ENCODE results near the gene OSBPL8. TPM values are rescaled to one million over a fixed set of nuclear protein-coding genes. Genes with fewer than 3 reads are reported as not detected.
"Not testable (repeated sequence)": the region's sequence is repeated elsewhere in the genome, so short reads cannot be mapped to it uniquely, and the experiment has no call there.

The OSBPL8 gene
- total RNA-seq, 1 donor: 162 TPM

- not testable (repeated sequence) for H3K4me1 ChIP-seq (ENCODE audit: insufficient read depth, low read length); H3K27me3 ChIP-seq (ENCODE audit: insufficient read depth, low read length); H3K4me3 ChIP-seq (ENCODE audit: low read length); H3K9me3 ChIP-seq (ENCODE audit: low read depth, low read length)
Observed at GRCh38 chr12:76319595-76320319, 239.8 kb downstream of the OSBPL8 start.

- no peaks in the 10 kb centered on the region for H3K4me1 ChIP-seq (ENCODE audit: insufficient read depth, low read length)
- no peaks in the 10 kb centered on the region for H3K9me3 ChIP-seq (ENCODE audit: low read depth, low read length)
- no peaks in the 10 kb centered on the region for H3K27me3 ChIP-seq (ENCODE audit: insufficient read depth, low read length)
- no peak overlapping the region for H3K4me3 ChIP-seq (ENCODE audit: low read length)
Observed at GRCh38 chr12:76318773-76319594, 240.6 kb downstream of the OSBPL8 start.

- no peak overlapping the region for H3K4me3 ChIP-seq (ENCODE audit: low read length)
- no peaks in the 10 kb centered on the region for H3K4me1 ChIP-seq (ENCODE audit: insufficient read depth, low read length)
- no peaks in the 10 kb centered on the region for H3K9me3 ChIP-seq (ENCODE audit: low read depth, low read length)
- H3K27me3 ChIP-seq (ENCODE audit: insufficient read depth, low read length): no peaks in the 10 kb centered on the region
Observed at GRCh38 chr12:76317976-76318375, 241.6 kb downstream of the OSBPL8 start.

GRCh38 chr12:76316468-76316867, 243.1 kb downstream of the OSBPL8 start:
- Histone ChIP-seq H3K4me1 (ENCODE audit: insufficient read depth, low read length) (no peaks in the 10 kb centered on the region), H3K9me3 (ENCODE audit: low read depth, low read length) (no peaks in the 10 kb centered on the region), H3K27me3 (ENCODE audit: insufficient read depth, low read length) (no peaks in the 10 kb centered on the region), H3K4me3 (ENCODE audit: low read length) (no peak overlapping the region)

- no peaks in the 10 kb centered on the region for H3K4me1 ChIP-seq (ENCODE audit: insufficient read depth, low read length)
- no peak overlapping the region for H3K4me3 ChIP-seq (ENCODE audit: low read length)
- no peaks in the 10 kb centered on the region for H3K9me3 ChIP-seq (ENCODE audit: low read depth, low read length)
- no peaks in the 10 kb centered on the region for H3K27me3 ChIP-seq (ENCODE audit: insufficient read depth, low read length)
Observed at GRCh38 chr12:76313299-76313698, 246.3 kb downstream of the OSBPL8 start.

GRCh38 chr12:76312315-76312714, 247.3 kb downstream of the OSBPL8 start:
- Histone ChIP-seq H3K4me3 (ENCODE audit: low read length) (no peak overlapping the region), H3K9me3 (ENCODE audit: low read depth, low read length) (no peaks in the 10 kb centered on the region), H3K27me3 (ENCODE audit: insufficient read depth, low read length) (no peaks in the 10 kb centered on the region), H3K4me1 (ENCODE audit: insufficient read depth, low read length) (no peaks in the 10 kb centered on the region)

GRCh38 chr12:76311796-76312195, 247.8 kb downstream of the OSBPL8 start:
- Histone ChIP-seq H3K27me3 (ENCODE audit: insufficient read depth, low read length) (no peaks in the 10 kb centered on the region), H3K9me3 (ENCODE audit: low read depth, low read length) (no peaks in the 10 kb centered on the region), H3K4me1 (ENCODE audit: insufficient read depth, low read length) (no peaks in the 10 kb centered on the region), H3K4me3 (ENCODE audit: low read length) (no peak overlapping the region)

GRCh38 chr12:76310110-76310509, 249.5 kb downstream of the OSBPL8 start:
- H3K4me1 ChIP-seq (ENCODE audit: insufficient read depth, low read length): no peaks in the 10 kb centered on the region
- no peak overlapping the region for H3K4me3 ChIP-seq (ENCODE audit: low read length)
- H3K9me3 ChIP-seq (ENCODE audit: low read depth, low read length): no peaks in the 10 kb centered on the region
- H3K27me3 ChIP-seq (ENCODE audit: insufficient read depth, low read length): no peaks in the 10 kb centered on the region

GRCh38 chr12:76308866-76309265, 250.7 kb downstream of the OSBPL8 start:
- no peaks in the 10 kb centered on the region for H3K4me1 ChIP-seq (ENCODE audit: insufficient read depth, low read length)
- no peak overlapping the region for H3K4me3 ChIP-seq (ENCODE audit: low read length)
- H3K9me3 ChIP-seq (ENCODE audit: low read depth, low read length): no peaks in the 10 kb centered on the region
- no peaks in the 10 kb centered on the region for H3K27me3 ChIP-seq (ENCODE audit: insufficient read depth, low read length)

GRCh38 chr12:76307083-76307482, 252.5 kb downstream of the OSBPL8 start:
- Histone ChIP-seq H3K27me3 (ENCODE audit: insufficient read depth, low read length) (no peaks in the 10 kb centered on the region), H3K4me1 (ENCODE audit: insufficient read depth, low read length) (no peaks in the 10 kb centered on the region), H3K9me3 (ENCODE audit: low read depth, low read length) (no peaks in the 10 kb centered on the region), H3K4me3 (ENCODE audit: low read length) (no peak overlapping the region)

- no peaks in the 10 kb centered on the region for H3K27me3 ChIP-seq (ENCODE audit: insufficient read depth, low read length)
- no peaks in the 10 kb centered on the region for H3K4me1 ChIP-seq (ENCODE audit: insufficient read depth, low read length)
- H3K9me3 ChIP-seq (ENCODE audit: low read depth, low read length): no peaks in the 10 kb centered on the region
- H3K4me3 ChIP-seq (ENCODE audit: low read length): no peak overlapping the region
Observed at GRCh38 chr12:76303989-76304460, 255.5 kb downstream of the OSBPL8 start.

GRCh38 chr12:76303365-76303764, 256.2 kb downstream of the OSBPL8 start:
- no peak overlapping the region for H3K4me3 ChIP-seq (ENCODE audit: low read length)
- H3K27me3 ChIP-seq (ENCODE audit: insufficient read depth, low read length): no peaks in the 10 kb centered on the region
- H3K4me1 ChIP-seq (ENCODE audit: insufficient read depth, low read length): no peaks in the 10 kb centered on the region
- H3K9me3 ChIP-seq (ENCODE audit: low read depth, low read length): no peaks in the 10 kb centered on the region

Other genes with a start within 250 kb of the OSBPL8 start
- gene BBS10, start 211.4 kb downstream of the OSBPL8 start, total RNA-seq: 2.3 TPM
- gene ZDHHC17, start 204.3 kb upstream of the OSBPL8 start, total RNA-seq: 75.5 TPM